Prostate gland (tissue), 2 donors: ENCODE data around the gene ZNF544.

Source experiments
- CTCF ChIP-seq, 4 experiments: fragments of 200-600 bp in 2 of 4; fragments of 450-650 bp in 2 of 4; sonication (generic) in 2 of 4; IDR thresholded peaks; 1 replicate in 3 of 4; 2 replicates in 1 of 4; pipeline ENCODE4 v1.5.1; 2016 to 2019; ENCODE audit warnings: antibody characterized with exemption in 4 of 4, mild to moderate bottlenecking in 2 of 4, moderate library complexity in 2 of 4
- POLR2A ChIP-seq: fragments of 450-650 bp; IDR thresholded peaks from one replicate; pipeline ENCODE4 v1.6.1; 2016; ENCODE audit warnings: antibody characterized with exemption, mild to moderate bottlenecking

GRCh38 chr19:58311345-58311865 is 82.7 kb downstream of the ZNF544 start:
- TF ChIP-seq CTCF (IDR thresholded peaks at IDR 0.05) (no peak), POLR2A (no peak)
